ENCODE data around the gene CTAG1A.
A peak's percentile ranks its signal among the peaks of the same experiment; 100 is the strongest.
"Not testable (repeated sequence)": the region's sequence is repeated elsewhere in the genome, so short reads cannot be mapped to it uniquely, and the experiment has no call there.

Gene CTAG1A

DNA sequence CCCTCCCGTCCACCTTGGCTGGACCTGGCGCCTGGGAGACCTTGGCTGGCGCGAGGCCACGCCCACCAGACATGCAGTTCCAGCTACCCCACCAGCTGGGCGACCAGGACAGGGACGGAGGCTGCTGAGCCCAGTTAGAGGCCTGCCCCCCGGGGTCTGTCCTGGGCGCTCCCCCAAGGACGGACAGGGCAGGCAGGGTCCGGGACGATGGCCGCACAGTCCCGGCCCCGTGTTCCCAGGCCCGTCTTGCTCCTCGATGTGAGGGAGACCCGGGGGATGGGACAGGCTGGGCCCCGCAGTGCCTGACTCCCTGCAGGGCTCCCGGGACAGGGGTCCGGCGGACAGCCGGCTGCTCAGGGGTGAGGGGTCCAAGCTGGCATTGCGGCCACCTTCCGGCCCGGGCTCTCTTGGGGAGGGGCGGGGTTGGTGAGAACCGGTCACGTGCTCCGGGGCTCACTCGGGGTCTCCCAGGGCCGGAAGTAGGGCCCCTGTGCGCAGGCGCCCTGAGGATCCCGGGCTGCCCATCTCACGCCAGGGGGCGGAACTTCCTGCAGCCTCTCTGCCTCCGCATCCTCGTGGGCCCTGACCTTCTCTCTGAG, at the start of gene CTAG1A:
CTAG1A (plus strand) TSS at position 549 of the 599 bp plus-strand sequence. CDS start 74 bp downstream, outside the sequence.
- DNase-seq (ENCODE audit: low spot score), result not testable (repeated sequence)

DNA sequence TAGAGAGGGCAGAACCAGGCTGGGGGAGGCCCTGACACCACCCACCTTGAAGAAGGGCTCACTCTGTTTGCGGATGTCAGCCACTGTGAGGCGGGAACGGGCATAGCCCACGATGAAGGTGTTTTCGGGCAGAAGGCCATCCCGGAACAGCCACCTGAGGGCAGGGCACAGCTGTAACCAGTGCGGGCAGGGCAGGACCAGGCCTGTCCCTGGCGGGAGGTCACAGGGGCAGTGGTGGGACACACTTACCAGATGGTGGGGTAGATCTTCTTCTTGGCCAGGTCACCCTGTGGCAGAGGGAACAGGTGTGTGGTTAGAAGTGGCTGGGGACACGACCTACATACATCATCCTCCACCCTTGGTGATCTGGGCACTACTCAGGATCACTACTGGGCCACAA, 49.0 kb upstream of the CTAG1A start:
- no peak for DNase-seq (ENCODE audit: low spot score)

DNA sequence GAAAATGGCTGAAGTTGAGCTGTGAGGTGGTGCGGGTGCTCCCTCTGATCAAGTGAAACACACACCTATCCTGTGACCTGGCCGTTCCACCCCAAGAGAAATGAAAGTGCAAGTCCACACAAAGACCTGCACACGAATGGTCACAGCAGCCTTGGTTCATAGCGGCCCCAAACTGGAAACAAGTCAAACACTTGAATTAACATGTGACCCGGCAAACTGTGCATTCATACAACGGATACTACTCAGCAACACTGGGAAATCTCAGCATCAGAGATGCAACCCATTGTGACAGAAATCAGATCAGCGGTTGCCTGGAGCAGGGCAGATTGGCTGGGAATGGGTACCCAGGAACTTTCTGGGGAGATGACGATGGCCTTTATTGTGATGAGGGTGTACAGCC, 45.9 kb upstream of the CTAG1A start:
- DNase-seq (ENCODE audit: low spot score), result no peak

DNA sequence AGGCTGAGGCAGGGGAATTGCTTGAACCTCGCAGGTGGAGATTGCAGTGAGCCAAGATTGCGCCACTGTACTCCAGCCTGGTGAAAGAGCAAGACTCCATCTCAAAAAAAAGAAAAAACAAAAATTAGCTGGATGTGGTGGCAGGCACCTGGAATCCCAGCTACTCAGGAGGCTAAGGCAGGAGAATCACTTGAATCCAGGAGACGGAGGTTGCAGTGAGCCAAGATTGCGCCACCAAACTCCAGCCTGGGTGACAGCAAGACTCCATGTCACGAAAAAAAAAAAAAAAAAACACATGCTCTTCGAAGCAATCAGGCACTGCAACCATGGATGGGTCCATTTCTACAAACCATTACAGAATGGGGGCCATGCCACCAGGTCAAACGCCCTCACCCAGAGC, 44.6 kb upstream of the CTAG1A start:
- not testable (repeated sequence) for DNase-seq (ENCODE audit: low spot score)

DNA sequence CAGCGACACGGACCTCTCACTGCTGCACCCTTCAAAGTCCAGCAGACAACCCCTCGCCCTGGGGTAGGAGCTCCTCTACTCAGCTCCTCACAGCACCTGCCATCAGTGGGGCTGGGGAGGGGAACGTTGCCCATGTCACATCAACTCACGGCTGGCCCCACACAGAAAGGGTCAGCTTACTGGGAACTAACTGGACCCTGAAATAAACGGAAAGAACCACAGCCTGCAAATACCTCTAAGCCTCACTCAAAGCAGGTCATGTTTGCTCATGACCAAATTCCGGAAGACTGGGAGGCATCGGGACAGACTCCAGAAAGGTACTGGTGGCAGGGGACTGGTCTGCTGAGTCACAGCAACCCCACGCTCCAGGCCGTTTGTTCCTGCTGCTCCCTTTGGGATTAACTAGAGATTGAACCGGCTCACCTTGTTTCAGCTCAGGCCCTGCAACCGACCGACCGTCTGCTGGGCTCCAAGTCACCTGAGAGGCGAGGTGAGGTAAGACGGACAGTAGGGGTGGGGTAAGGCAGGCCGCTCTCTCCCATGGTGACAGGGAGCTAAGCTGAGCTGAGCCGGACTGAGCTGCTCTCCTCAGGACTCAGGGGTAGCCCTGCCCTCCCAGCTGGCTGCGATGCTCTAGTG, 43.9 kb upstream of the CTAG1A start:
- no peak for DNase-seq (ENCODE audit: low spot score)

DNA sequence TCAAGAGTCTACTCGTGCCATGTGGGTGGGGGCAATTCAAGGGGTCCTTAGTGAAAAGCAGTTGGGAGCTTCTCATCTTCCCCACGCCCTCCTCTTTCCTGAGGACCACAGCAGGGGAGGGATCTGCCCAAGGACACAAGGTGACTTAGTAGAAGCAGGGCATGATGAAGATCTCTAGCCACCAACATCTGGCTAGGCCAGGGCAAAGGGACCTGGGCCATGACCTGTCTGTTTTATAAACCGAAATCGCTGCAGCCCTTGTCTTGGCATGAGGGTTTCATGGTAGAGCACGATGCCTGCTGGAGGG, 43.4 kb upstream of the CTAG1A start:
- no peak for DNase-seq (ENCODE audit: low spot score)

DNA sequence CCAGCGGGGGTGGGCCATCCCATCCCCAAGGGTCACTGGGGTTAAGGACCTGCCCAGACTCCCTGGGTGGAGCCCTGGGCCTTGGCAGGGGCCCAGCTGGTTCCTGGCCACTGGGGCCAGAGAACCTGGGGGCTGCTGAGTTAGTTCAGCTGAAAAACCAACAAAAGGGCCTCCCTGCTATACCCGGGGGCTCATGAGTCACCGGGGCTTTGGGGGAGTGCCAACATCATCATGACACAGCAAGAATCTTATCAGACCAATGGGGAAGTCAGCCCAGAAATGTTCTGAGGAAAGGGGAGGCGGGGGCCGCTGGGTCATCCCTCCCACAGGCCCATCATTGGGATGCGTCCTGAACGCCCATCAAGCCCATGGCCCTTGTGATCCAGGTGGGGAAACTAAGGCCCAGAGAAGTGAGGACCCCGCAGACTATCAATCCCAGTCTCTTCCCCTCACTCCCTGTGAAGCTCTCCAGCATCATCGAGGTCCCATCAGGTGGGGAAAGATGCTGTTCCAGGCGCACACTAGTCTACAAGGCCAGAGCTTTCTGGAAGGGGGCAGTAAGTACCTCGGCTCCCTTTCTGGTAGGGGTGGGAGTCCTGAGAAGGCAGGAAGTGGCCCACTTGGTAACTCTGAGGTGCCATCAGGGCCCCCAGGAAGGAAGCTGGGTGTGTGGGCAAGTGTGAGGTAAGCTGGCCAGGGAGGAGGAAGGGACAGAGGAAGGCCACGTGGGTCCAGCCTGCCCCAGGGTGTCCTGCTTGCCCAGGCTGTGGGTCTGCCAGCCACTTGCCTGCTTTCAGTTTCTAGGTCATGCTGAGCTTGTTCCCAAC, 42.8 kb upstream of the CTAG1A start:
- DNase-seq (ENCODE audit: low spot score), result peak; percentile 81

DNA sequence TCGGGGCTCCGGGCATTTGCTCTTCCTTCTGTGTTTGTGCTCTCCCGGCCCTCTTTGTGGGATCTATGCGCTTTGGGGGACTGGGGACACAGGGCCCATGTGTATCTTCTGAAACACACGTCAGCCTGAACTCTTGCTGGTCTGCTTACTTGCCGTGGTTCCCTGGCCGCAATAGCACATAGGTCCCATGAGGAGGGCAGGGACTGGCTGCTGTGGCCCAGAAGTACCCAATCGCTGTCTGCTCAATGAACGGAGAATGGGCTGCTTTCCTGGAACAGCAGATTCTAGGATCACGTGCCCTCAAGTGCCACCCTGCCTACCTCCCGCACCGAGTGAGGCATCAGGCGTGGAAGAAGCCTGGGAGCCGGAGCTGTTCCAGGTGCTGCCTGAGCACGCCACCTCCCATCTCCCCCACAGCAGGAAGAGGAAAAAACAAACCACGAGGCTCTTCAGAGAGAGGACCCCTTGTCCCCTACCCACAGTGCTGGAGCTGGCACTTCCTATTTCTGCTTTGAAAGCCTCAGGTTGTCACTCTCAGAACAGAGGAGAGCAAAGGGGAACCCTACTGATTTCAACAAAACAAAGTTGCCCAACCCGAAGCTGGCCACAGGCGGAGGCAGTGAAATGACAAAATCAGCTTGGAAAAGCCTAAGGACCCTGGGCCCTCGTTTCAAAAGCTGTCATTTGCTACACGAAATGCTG, 42.1 kb upstream of the CTAG1A start:
- DNase-seq (ENCODE audit: low spot score), result no peak

DNA sequence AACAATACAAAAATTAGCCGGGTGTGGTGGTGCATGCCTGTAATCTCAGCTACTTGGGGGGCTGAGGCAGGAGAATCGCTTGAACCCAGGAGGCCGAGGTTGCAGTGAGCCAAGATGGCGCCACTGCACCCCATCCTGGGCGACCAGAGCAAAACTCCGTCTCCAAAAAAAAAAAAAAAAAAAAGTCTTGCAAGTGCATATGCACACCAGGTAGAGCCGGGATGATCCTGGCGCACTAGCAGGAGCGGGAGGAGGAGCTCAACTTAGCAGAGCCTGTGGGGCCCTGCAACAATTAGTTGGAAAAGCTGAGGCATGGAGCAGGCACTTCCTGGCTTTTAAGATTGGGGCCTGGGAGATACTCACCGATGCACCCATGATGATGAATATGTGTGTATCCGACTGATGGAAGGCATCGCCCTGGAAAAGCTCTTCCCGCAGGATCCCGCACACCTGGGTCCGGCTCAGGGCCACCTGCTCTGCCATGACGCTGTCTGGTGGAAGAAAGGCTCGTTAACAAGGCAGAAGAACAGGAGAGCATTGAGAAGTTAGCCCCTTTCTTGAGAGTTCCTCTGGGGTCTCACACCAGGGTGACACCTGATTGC, 39.2 kb upstream of the CTAG1A start:
- DNase-seq (ENCODE audit: low spot score), result no peak

DNA sequence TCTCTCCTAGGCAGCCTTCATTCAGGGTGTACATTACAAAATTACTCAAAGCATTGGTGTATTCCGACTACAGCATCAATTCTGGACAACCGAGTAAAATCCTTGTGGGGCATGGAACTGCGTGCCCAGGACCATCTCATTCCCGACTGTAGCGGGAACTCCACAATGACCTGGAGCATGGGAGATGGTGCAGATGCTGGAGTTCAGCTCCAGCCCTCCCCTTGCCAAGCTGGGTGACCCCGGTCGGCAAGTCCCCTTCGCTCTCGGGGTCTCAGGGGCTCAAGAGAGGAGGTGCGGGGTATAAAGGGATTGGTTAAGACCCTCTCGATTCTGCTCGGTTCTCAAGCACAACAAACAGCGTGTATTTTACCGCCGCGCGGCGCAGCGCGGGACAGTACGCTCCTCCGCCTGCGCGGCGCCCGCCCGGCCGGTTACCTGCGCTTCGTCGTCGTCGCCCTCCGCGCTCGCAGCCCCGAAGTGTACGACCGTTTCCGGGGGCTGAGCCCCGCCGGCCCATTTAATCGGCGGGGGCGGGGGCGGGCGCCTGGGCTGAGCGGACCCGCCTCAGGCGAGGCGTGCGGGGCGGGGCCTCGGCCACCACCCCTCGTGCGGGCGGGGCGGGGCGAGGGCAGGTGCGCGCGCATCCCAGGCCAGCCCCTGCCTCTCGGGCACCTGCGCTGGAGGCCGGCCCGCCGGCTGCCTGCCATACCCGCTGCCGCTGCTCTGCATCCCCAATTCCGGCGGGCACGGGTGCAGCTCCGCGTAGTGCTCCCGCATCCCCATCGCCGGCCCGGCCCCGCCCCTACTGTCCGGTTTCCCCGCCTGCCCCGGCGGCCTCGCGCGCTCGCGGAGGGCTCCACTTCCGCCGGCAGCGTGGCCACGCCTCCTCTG, 38.3 kb upstream of the CTAG1A start, which contains the start of gene G6PD:
G6PD (minus strand) TSS at position 493 of the 891 bp plus-strand sequence. CDS start 691 bp downstream, outside the sequence.
- DNase-seq (ENCODE audit: low spot score), result peak; percentile 89

DNA sequence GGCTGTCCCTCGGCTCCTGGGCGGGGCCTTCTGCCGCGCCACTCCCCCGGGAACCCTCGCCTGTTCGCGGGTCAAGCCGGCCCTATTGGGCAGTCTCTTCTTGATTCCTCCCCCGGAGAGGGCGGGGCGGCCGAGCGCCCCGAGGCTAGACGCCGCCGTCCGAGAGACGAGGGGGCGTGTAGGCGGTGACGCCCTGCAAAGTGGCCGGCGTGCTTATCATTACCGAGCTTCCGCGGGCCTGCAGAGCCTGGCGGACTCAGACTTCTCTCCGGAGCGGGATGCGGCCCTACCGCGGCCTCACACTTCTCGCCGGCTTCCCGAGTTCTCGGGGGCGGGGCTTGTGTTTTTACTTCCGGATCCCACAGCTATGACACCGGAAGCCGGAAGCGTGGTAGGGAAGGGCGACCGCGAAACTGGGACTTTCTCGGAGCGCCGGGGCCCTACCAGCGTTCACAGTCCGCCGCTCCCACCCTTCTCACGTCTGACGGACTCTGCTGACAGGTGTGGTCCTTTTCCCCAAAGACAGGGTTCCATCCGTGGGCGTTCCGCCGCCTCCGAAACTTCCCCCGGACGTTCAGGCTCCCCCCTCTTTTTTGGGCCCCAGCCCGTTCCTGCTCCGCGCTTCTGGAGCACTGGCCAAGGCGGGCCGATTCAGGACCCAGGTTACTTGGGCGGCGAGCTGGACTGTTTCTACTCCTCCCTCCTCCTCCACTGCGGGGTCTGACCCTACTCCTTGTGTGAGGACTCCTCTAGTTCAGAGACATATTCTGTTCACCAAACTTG, 37.5 kb upstream of the CTAG1A start, which contains the start of gene IKBKG:
IKBKG (plus strand) TSS at position 376 of the 783 bp plus-strand sequence. CDS start 4,383 bp downstream, outside the sequence.
- DNase-seq (ENCODE audit: low spot score), result peak; percentile 90

DNA sequence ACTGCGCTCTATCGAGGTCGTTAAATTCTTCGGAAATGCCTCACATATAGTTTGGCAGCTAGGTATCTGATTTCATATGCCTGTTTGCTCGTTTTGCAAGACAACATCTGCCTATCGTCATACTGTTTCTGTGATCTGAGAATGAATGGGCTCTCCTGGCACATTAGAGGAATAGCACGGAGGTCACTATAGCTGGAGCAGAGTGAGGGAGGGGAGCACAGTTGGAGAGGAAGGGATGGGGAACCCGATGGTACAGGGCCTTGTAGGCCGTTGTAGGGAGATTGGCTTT, 37.0 kb upstream of the CTAG1A start:
- DNase-seq (ENCODE audit: low spot score), result no peak

DNA sequence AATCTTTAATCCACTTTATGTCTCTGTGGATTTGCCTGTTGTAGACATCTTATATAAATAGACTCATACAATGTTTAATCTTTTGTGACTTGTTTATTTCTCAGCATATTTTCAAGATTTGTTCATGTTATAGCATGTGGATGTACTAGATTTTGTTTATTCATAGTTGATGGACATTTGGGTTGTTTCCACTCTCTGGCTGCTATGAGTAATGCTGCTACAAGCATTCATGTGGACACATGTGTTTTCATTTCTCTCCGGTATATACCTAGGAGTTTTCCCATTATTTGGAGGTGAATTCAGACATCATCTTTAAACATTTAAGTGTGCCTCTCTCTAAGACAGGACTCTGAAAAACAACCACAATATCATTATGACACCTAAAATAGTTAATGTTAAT, 35.2 kb upstream of the CTAG1A start:
- DNase-seq (ENCODE audit: low spot score), result no peak

DNA sequence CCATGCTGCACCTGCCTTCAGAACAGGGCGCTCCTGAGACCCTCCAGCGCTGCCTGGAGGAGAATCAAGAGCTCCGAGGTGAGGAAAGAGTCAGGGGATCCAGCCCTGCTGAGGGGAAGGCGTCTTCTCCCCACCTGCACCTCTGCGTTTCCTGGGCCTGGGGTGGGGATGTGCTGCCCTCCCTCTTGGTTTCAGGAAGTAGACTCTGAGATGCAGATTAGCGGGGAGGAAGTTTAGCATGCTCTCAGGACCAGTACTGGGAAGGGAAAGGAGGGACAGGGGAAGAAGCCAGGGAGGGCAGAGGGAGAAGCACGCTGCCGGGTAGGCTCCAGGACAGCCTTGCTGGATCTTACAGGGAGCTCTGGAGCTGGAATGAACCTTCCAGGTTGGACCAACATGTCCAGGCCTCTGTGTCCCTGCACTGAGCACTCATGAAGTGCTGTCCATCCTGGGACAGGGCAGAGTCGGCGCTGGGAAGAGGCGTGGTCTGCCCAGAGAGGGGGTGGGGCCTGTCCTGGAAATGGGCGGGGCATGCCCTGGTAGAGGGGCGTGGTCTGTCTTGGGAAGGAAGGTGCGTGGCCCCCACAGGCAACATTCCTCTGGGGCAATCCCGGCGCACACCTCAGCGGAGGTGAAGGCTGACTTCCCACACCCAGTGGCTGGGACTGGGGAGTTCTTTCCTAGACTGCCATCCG, 32.7 kb upstream of the CTAG1A start:
- DNase-seq (ENCODE audit: low spot score), result not testable (repeated sequence)

DNA sequence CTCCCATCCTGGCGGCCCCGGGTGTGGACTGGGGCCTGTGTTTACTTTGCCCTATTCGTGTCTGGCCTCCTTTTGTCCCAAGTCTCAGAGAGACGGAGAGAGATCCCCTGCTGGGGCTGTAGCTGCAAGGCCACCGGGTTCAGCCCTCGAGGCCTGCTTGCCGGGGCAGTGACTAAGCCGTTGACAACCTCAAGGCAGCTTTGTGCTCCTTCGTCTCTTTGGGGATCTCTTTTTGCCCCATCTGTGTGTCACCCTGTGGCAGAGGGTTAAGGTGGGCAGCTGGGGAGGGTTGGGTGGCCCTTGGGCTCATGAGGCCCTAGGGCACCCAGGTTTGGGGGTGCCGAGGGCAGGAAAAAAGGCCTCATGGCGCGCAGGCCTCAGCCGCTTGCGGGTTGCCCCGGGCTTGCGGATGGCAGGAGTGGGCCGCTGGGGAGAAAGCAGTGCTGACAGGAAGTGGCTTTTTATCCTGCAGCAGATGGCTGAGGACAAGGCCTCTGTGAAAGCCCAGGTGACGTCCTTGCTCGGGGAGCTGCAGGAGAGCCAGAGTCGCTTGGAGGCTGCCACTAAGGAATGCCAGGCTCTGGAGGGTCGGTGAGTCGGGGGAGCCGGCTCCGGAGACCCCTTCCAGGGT, 26.8 kb upstream of the CTAG1A start:
- DNase-seq (ENCODE audit: low spot score), result not testable (repeated sequence)

DNA sequence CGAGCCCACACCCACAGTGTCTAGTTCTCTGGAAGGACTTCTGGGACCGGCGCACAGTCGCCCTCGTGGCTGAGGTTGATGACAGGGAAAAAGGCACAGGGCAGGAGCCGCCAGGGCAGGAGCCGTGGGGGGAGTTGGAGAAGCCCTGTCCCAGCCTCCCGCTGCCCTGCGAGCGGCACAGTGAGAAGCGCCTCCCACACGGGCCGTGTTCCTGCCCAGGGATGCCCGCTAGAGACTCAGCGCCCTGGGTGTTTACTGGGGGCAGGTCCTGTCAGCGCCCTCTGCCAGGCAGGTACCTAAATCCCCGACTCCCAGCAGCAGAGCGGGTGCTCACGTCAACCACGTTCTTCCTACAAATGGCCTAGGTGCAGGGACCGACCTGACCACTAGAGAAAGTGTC, 26.0 kb upstream of the CTAG1A start:
- DNase-seq (ENCODE audit: low spot score), result not testable (repeated sequence)

DNA sequence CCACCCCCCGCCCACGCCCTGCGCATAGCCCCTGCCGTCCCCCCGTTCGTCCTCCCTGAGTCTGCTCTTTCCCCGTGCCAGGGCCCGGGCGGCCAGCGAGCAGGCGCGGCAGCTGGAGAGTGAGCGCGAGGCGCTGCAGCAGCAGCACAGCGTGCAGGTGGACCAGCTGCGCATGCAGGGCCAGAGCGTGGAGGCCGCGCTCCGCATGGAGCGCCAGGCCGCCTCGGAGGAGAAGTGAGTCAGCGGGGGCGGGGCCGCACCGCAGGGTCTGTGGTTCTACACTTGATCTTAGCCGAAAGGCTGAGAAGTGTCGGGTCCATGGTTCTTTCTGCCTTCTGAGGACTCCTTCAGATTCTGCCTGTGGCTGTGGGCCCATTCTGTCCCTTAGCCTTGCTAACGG, 24.6 kb upstream of the CTAG1A start:
- DNase-seq (ENCODE audit: low spot score), result not testable (repeated sequence)

DNA sequence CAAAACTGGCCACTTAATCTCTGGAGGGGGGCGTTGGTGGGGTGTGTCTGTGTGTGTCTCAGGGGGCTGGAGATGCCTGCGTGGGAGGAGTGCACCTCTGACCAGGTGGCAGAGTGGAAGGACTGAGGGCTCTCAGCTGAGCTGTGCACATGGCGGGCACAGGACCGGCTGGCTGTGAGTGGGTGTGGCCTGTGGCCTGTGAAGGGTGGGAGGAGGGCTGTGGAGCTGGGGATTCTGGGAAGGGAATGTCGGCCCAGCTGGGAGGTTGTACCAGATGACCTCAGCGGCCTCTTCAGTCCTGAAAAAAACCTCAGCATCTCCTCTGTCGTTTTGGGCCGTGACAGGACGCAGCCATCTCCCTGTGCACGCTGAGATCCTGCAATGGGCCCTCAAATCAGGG, 22.6 kb upstream of the CTAG1A start:
- DNase-seq (ENCODE audit: low spot score), result not testable (repeated sequence)

DNA sequence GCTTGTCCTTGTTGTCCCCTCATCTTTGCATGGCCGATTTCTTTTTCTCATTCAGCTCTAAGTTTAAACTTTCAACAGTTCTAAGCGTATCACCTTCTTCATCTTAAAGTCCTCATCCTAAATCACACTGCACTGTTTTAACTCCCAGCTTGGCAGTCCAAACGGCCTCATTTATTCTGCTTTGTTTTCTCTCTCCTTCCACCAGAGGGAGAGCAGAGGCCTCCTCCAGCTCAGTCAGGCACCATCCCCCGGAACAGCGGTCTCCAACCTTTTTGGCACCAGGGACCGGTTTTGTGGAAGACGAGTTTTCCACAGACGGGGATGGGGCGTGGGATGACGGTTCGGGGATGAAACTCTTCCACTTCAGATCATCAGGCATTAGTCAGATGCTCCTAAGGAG, 14.6 kb upstream of the CTAG1A start:
- DNase-seq (ENCODE audit: low spot score), result not testable (repeated sequence)

Measured in AG08395 (cell line).